Nephron progenitor cell (in vitro differentiated cells): Measurements from ENCODE around the gene POU6F2.
"Not testable (repeated sequence)": the region's sequence is repeated elsewhere in the genome, so short reads cannot be mapped to it uniquely, and the experiment has no call there.

Experiments used
- DNase-seq: peaks from one replicate; pipeline ENCODE4 v3.0.0; 2021
- H3K27ac Mint-ChIP-seq: 2 replicates; pipeline ENCODE4 v1.8.0; 2021; ENCODE audit warnings: mild to moderate bottlenecking, moderate library complexity, mixed read lengths
- H3K27me3 Mint-ChIP-seq: 2 replicates; pipeline ENCODE4 v1.8.0; 2021; ENCODE audit warnings: mild to moderate bottlenecking, low read depth, mixed read lengths; ENCODE audit not compliant: poor library complexity
- H3K36me3 Mint-ChIP-seq: 2 replicates; pipeline ENCODE4 v1.8.0; 2021; ENCODE audit warnings: low read depth, mixed read lengths
- H3K4me1 Mint-ChIP-seq: 2 replicates; pipeline ENCODE4 v1.8.0; 2021; ENCODE audit warnings: mixed read lengths
- H3K4me3 Mint-ChIP-seq: 2 replicates; pipeline ENCODE4 v1.8.0; 2021; ENCODE audit warnings: mild to moderate bottlenecking, moderate library complexity, mixed read lengths
- H3K9me3 Mint-ChIP-seq: 2 replicates; pipeline ENCODE4 v1.8.0; 2021; ENCODE audit warnings: mild to moderate bottlenecking, moderate library complexity, mixed read lengths
- TF ChIP-seq, protein P1 (sequence below): fragments of 200-600 bp; sonication (generic); IDR thresholded peaks from 2 replicates; pipeline ENCODE4 v1.5.0; 2021; ENCODE audit warnings: antibody characterized with exemption

The POU6F2 gene

DNA sequence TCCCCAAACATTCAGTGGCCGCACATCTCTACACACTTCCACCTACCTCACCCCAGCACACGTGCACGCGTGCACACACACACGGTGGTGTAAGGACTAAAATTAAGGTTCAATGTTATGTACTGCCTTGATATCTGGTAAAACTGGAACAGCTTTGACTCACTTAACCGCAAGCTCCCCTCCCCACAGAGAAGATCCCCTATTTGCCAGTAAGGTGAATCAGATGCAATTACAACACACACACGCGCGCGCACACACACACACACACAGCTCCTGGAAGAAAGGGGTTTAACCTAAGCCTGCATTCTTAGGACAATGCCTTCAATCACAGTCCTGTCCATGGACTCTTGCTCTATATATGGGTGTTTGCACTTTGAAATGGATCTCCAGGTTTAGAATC lies 43.2 kb upstream of the POU6F2 start:
- TF ChIP-seq, protein P1, sequence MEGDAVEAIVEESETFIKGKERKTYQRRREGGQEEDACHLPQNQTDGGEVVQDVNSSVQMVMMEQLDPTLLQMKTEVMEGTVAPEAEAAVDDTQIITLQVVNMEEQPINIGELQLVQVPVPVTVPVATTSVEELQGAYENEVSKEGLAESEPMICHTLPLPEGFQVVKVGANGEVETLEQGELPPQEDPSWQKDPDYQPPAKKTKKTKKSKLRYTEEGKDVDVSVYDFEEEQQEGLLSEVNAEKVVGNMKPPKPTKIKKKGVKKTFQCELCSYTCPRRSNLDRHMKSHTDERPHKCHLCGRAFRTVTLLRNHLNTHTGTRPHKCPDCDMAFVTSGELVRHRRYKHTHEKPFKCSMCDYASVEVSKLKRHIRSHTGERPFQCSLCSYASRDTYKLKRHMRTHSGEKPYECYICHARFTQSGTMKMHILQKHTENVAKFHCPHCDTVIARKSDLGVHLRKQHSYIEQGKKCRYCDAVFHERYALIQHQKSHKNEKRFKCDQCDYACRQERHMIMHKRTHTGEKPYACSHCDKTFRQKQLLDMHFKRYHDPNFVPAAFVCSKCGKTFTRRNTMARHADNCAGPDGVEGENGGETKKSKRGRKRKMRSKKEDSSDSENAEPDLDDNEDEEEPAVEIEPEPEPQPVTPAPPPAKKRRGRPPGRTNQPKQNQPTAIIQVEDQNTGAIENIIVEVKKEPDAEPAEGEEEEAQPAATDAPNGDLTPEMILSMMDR: no peak
- Mint-ChIP-seq H3K27me3 (no peaks in the 10 kb centered on the region), H3K9me3 (no peaks in the 10 kb centered on the region), H3K4me1 (peaks cover 12% of the 10 kb centered on the region), H3K4me3 (no peak overlapping the region), H3K36me3 (no peaks in the 10 kb centered on the region), H3K27ac (no peak overlapping the region)
- DNase-seq: no peak

DNA sequence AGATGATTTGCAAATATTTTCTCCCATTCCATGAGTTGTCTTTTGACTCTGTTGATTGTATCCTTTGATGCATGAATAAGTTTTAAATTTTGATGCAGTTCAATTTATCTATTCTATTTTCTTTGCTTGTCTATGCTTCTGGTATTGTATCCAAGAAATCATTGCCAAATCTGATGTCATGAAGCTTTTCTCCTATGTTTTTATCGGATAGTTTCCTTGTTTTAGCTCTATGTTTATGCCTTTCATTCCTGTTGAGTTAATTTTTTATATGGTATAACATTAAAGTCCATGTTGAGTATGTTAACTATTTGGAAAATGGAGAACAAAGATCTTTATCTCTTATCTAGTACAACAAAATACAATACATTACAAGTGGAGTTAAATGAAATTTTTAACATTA lies 41.1 kb upstream of the POU6F2 start:
- Mint-ChIP-seq H3K4me1 (peaks cover 12% of the 10 kb centered on the region), H3K27me3 (peaks cover 4% of the 10 kb centered on the region), H3K36me3 (no peaks in the 10 kb centered on the region), H3K4me3 (no peak overlapping the region), H3K27ac (no peak overlapping the region), H3K9me3 (no peaks in the 10 kb centered on the region)
- TF ChIP-seq, protein P1: no peak
- no peak for DNase-seq

DNA sequence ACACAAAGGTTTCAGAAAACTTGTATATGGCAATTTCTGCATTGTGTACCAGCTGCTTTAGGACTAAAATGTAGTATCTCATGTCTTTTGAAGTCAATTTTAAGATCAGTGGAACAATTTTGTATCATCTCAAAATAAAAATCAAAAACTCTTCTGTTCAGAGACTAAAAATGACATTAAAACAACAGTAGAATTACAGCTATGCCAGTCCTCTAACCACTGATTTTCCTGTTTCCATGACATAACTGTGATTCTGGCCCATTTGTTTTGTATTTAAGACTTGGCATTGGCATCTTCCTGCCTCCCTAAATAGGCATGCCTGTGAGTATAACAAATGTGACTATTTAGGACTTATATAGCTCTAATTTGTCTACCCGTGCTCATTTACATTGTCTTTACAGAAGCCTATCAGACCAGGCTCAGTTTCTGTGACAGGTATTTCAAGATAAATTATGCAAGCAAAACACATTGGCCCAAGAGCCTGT lies 39.7 kb upstream of the POU6F2 start:
- Mint-ChIP-seq H3K4me3 (no peak overlapping the region), H3K27me3 (peaks cover 7% of the 10 kb centered on the region), H3K27ac (no peak overlapping the region), H3K9me3 (no peaks in the 10 kb centered on the region), H3K36me3 (no peaks in the 10 kb centered on the region), H3K4me1 (peaks cover 5% of the 10 kb centered on the region)
- TF ChIP-seq, protein P1: no peak
- DNase-seq: no peak

DNA sequence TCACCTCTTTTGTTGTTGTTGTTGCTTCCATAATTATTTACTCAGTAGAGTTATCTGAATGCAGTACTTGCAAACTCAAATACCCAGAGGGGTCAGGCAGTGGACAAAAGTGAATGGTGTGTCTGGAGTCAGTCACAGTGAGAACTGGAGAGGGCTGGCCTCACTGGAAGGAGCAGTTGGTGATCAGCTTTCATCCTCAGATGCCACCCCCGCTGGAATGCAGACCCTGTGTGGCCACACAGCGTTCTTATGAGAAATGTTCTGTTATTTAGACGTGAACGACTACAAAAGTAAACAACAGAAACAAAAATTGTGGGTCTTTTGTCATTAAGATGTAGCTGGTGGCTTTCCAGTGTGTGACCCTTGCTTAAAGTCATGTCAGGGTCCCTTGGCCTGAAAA lies 39.1 kb upstream of the POU6F2 start:
- DNase-seq: no peak
- Mint-ChIP-seq H3K4me3 (no peak overlapping the region), H3K4me1 (peaks cover 5% of the 10 kb centered on the region), H3K27me3 (peaks cover 7% of the 10 kb centered on the region), H3K9me3 (no peaks in the 10 kb centered on the region), H3K27ac (no peak overlapping the region), H3K36me3 (no peaks in the 10 kb centered on the region)
- TF ChIP-seq, protein P1: no peak

DNA sequence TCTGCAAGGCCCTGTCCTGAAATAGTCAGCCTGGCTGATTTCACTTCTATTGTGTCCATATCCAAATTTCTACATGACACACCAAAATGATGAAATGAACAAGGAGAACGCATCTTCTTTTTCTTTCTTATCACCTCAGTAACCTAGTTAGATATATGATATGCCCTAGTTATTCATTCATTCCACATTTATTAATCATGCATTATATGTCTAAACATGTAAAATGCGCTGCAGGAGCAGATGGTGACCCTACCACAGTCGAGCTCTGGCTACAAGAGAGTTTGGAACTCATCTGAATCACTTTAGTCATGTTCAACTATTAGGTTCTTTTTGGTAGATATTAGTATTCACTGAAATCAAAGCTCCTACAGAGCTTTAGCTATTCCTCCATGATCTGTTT lies 36.9 kb upstream of the POU6F2 start:
- TF ChIP-seq, protein P1: no peak
- DNase-seq: no peak
- no peaks in the 10 kb centered on the region for H3K9me3 Mint-ChIP-seq
- no peak overlapping the region for H3K27ac Mint-ChIP-seq
- no peak overlapping the region for H3K4me3 Mint-ChIP-seq
- peaks cover 5% of the 10 kb centered on the region for H3K4me1 Mint-ChIP-seq
- peaks cover 11% of the 10 kb centered on the region for H3K27me3 Mint-ChIP-seq
- H3K36me3 Mint-ChIP-seq: no peaks in the 10 kb centered on the region

DNA sequence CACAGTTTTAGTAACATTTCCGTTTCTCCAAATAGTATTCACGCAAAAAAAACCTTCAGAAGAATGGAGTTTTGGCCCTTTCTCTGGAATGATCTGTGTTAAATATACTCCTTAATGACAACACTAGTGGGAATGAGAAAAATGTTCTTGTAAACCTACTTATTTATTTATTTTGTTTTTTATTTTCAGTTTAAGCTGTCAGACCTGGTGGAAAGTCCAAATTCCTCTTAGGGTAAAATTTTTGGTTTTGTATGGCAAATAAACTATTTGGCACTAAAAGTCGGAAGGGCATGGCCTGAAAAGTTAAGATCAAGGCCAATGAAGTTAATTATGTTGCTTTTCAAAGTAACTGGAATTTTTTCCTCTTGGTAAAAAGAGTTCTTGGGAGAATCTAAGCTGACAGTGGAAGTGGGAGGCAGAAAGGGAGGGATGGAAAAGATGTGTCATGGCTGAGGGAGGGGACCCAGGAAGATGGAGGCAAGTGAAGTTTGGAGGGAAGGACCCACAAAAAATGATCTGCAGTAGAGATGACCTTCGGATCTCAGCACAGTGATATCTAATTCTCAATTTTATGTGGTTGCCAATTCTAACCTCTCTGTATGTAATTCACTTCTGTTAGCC lies 35.2 kb upstream of the POU6F2 start:
- H3K9me3 Mint-ChIP-seq: peaks cover 9% of the 10 kb centered on the region
- DNase-seq: no peak
- H3K36me3 Mint-ChIP-seq: peaks cover 4% of the 10 kb centered on the region
- TF ChIP-seq, protein P1: no peak
- H3K4me1 Mint-ChIP-seq: peaks cover 5% of the 10 kb centered on the region
- H3K27me3 Mint-ChIP-seq: peaks cover 11% of the 10 kb centered on the region
- H3K27ac Mint-ChIP-seq: no peak overlapping the region
- no peak overlapping the region for H3K4me3 Mint-ChIP-seq

DNA sequence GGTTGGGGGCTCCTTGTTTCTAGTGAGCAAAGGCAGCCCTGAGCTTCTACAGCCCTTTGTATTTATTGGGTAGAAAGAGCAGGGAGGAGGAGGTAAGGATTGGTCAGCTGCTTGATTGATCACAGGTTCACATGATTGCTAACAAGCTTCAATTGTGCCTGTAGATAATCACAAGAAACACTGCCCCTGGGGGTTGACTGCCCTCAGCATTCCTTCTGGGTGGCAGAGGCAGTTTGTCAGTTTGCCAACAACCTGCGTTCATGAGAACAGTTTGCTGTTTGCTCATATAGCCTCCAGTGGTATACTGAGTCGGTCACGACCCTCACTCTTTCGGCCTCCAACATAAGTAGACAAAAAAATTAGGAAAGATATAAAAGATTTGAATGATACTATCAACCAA lies 30.2 kb upstream of the POU6F2 start:
- H3K27ac Mint-ChIP-seq, H3K4me3 Mint-ChIP-seq, H3K27me3 Mint-ChIP-seq, DNase-seq, H3K36me3 Mint-ChIP-seq, H3K4me1 Mint-ChIP-seq: not testable (repeated sequence)
- peaks cover 14% of the 10 kb centered on the region for H3K9me3 Mint-ChIP-seq
